Thoracic aorta (tissue), 2 donors: ENCODE measurements around the gene IL17B. TPM values are rescaled to one million over a fixed set of nuclear protein-coding genes. Genes with fewer than 3 reads are reported as not detected.

Experiments used
- ATAC-seq: fragments of 150-250 bp; one replicate; pipeline ENCODE4 v1.8.0; 2017; ENCODE audit warnings: low read depth; ENCODE audit not compliant: insufficient number of reproducible peaks, low FRiP score
- DNase-seq: peaks from one replicate; pipeline ENCODE4 v3.0.0-alpha.2; 2020; ENCODE audit warnings: low spot score
- H3K27ac ChIP-seq, 2 donors: fragments of 200-600 bp; sonication (generic); 1 replicate in 1 of 2; 2 replicates in 1 of 2; pipeline ENCODE4 v1.5.1; 2016; ENCODE audit warnings: mild to moderate bottlenecking in 2 of 2, moderate library complexity in 2 of 2
- H3K27me3 ChIP-seq: fragments of 200-600 bp; sonication (generic); replicated peaks from 2 replicates; pipeline ENCODE4 v1.6.0; 2016; ENCODE audit warnings: mild to moderate bottlenecking; ENCODE audit not compliant: insufficient read depth
- H3K36me3 ChIP-seq: fragments of 200-600 bp; sonication (generic); one replicate; pipeline ENCODE4 v1.5.1; 2016
- H3K4me1 ChIP-seq, 2 donors: fragments of 200-600 bp; sonication (generic); 1 replicate in 1 of 2; 2 replicates in 1 of 2; pipeline versions ENCODE4 v1.5.1 to v1.6.0; 2016; ENCODE audit warnings: low read depth in 2 of 2, mild to moderate bottlenecking in 1 of 2; ENCODE audit not compliant: control insufficient read depth in 1 of 2
- H3K4me3 ChIP-seq: fragments of 200-600 bp; sonication (generic); 2 replicates; pipeline ENCODE4 v1.5.1; 2016; ENCODE audit warnings: mild to moderate bottlenecking
- H3K9me3 ChIP-seq: fragments of 200-600 bp; sonication (generic); 2 replicates; pipeline ENCODE4 v1.5.1; 2016
- CTCF ChIP-seq: fragments of 200-600 bp; sonication (generic); IDR thresholded peaks from one replicate; pipeline ENCODE4 v1.5.1; 2019; ENCODE audit warnings: antibody characterized with exemption
- total RNA-seq, 2 donors: library from RNA; depleted of rRNA; stranded (reverse); fragments of >200 nt; gene quantifications; one replicate each; pipeline versions ENCODE4 v1.1.0 to v1.2.3, GENCODE V29; 2016

Gene IL17B
- total RNA-seq, 2 donors from 2014 or later: 1.9 to 7.1 TPM

- ATAC-seq (no peak), DNase-seq (no peak)
- H3K4me1 ChIP-seq: peaks cover 4 to 14% of the 10 kb centered on the region in 2 donors
- H3K4me3 ChIP-seq: no peak overlapping the region
- H3K36me3 ChIP-seq: no peaks in the 10 kb centered on the region
- no peak overlapping the region for H3K27ac ChIP-seq
- no peak for TF ChIP-seq CTCF
- H3K27me3 ChIP-seq: no peaks in the 10 kb centered on the region
- no peaks in the 10 kb centered on the region for H3K9me3 ChIP-seq
Measured at GRCh38 chr5:149358868-149359495, 20.1 kb downstream of the IL17B start.

GRCh38 chr5:149358294-149358651 lies 20.8 kb downstream of the IL17B start:
- no peak for ATAC-seq
- peak overlapping the region; percentile 44 to 63 for H3K27ac ChIP-seq

DNA sequence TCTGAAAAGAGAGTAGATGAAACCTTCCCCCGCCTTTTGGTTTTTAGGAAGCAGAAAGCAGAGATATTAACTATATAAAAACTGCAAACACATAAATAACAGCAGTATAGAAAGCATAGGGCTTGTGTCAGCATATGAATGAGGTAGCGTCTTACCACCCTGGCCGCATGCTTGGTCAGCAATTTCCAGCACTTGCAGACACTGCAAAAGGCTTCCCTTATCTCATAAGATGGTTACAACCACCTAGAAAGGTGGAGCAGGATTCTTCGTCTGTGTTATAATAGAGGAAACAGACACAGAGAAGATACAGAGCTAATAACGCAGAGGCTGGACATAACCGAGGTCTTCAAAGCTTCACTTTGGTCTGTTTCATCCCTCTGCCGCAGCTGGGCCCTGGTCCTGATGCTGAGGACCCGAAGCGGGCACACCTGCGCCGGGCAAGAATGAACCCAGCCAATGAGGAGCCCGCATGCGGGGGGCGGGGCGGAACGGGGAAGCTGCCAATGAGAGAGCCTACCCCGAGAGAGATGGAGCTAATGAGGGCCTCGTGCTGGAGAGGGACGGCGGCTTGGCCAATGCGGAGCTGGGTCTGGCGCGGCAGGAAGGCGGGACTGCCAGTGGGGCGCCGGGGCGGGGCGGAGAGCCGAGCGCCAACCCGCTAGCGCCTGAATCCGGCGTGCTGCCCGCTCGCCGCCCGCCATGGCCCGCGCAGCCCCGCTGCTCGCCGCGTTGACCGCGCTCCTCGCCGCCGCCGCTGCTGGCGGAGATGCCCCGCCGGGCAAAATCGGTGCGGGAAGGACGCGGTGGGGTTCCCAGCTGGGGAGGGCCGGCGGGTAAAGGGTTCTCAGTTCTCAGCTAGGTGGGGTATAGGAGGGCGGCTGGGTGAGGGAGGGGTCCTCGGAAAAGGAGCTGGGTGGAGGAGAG lies 21.5 kb downstream of the IL17B start, which contains the start of gene PCYOX1L:
PCYOX1L (plus strand) TSS at position 677 of the 924 bp plus-strand sequence; CDS start at position 700, 23 bp downstream.
- TF ChIP-seq CTCF: no peak
- peak within 1 kb of the TSS; percentile 44 to 63 for H3K27ac ChIP-seq
- no peaks in the 10 kb centered on the region for H3K36me3 ChIP-seq
- no peaks in the 10 kb centered on the region for H3K27me3 ChIP-seq
- H3K4me1 ChIP-seq: peaks cover 4 to 14% of the 10 kb centered on the region in 2 donors
- DNase-seq (peak; percentile 85), ATAC-seq (peak; percentile 83)
- peak within 1 kb of the TSS; percentile 87 for H3K4me3 ChIP-seq
- H3K9me3 ChIP-seq: no peaks in the 10 kb centered on the region

More at GRCh38 chr5:149358294-149358651, 20.8 kb downstream of the IL17B start:
- Histone ChIP-seq H3K4me3 (peak overlapping the region; percentile 87), H3K4me1 (peaks cover 4 to 14% of the 10 kb centered on the region in 2 donors), H3K9me3 (no peaks in the 10 kb centered on the region), H3K27me3 (no peaks in the 10 kb centered on the region), H3K36me3 (no peaks in the 10 kb centered on the region)
- DNase-seq: no peak
- TF ChIP-seq CTCF: no peak

DNA sequence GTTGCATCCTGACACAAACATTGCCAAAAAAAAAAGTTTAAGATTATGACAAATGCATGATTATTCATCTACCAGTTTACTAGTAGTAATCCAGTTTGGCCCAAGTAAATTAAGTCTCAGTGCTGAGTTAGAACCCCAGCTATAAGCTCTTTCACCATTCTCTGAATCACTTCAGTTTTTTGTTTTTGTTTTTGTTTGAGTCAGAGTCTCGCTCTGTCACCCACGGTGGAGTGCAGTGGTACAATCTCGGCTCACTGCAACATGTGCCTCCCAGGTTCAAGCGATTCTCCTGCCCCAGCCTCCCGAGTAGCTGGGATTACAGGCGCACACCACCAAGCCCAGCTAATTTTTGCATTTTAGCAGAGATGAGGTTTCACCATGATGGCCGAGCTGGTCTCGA lies 22.7 kb downstream of the IL17B start:
- no peak for ATAC-seq
- no peak for TF ChIP-seq CTCF
- H3K4me1 ChIP-seq: peaks cover 4 to 14% of the 10 kb centered on the region in 2 donors
- H3K27ac ChIP-seq: no peak overlapping the region
- H3K36me3 ChIP-seq: no peaks in the 10 kb centered on the region
- H3K27me3 ChIP-seq: no peaks in the 10 kb centered on the region
- no peak for DNase-seq
- H3K9me3 ChIP-seq: no peaks in the 10 kb centered on the region
- no peak overlapping the region for H3K4me3 ChIP-seq

- TF ChIP-seq CTCF: no peak
- peaks cover 5% of the 10 kb centered on the region for H3K36me3 ChIP-seq
- no peak overlapping the region for H3K27ac ChIP-seq
- peaks cover 4 to 14% of the 10 kb centered on the region in 2 donors for H3K4me1 ChIP-seq
- no peak for DNase-seq
- no peaks in the 10 kb centered on the region for H3K9me3 ChIP-seq
- no peaks in the 10 kb centered on the region for H3K27me3 ChIP-seq
- no peak for ATAC-seq
- H3K4me3 ChIP-seq: no peak overlapping the region
Measured at GRCh38 chr5:149355688-149356087, 23.4 kb downstream of the IL17B start.
